ENCODE results near the gene HAUS8.
"Not testable (repeated sequence)": the region's sequence is repeated elsewhere in the genome, so short reads cannot be mapped to it uniquely, and the experiment has no call there.

HAUS8 gene
- 12.6 to 19.2 (median 14.2) reads per million in 4 experiments for total RNA-seq

- peak; percentile 99 for DNase-seq
Measured at GRCh38 chr19:17075035-17075863, at the start of gene HAUS8, which contains the start of gene MYO9B. Gene HAUS8 (minus strand): TSS chr19:17075452. CDS start chr19:17075422, 30 bp downstream. Gene MYO9B (plus strand): TSS chr19:17075777. CDS start chr19:17101718, 25,941 bp downstream.

GRCh38 chr19:17124025-17124424 is 48.8 kb upstream of the HAUS8 start:
- no peak for DNase-seq

- no peak for DNase-seq
Measured at GRCh38 chr19:17123041-17123440, 47.8 kb upstream of the HAUS8 start.

- DNase-seq: no peak
Measured at GRCh38 chr19:17121736-17122293, 46.6 kb upstream of the HAUS8 start.

- DNase-seq: no peak
Measured at GRCh38 chr19:17118957-17119356, 43.7 kb upstream of the HAUS8 start.

- DNase-seq: no peak
Measured at GRCh38 chr19:17116996-17117702, 41.9 kb upstream of the HAUS8 start.

GRCh38 chr19:17114414-17114831 is 39.2 kb upstream of the HAUS8 start:
- no peak for DNase-seq

GRCh38 chr19:17113127-17113785 is 38.0 kb upstream of the HAUS8 start:
- no peak for DNase-seq

- DNase-seq: no peak
Measured at GRCh38 chr19:17112700-17113099, 37.4 kb upstream of the HAUS8 start.

GRCh38 chr19:17112271-17112670 is 37.0 kb upstream of the HAUS8 start:
- DNase-seq: no peak

GRCh38 chr19:17111766-17112165 is 36.5 kb upstream of the HAUS8 start:
- no peak for DNase-seq

- DNase-seq: no peak
Measured at GRCh38 chr19:17110599-17110966, 35.3 kb upstream of the HAUS8 start.

GRCh38 chr19:17109962-17110598 is 34.8 kb upstream of the HAUS8 start:
- DNase-seq: no peak

- no peak for DNase-seq
Measured at GRCh38 chr19:17109300-17109699, 34.0 kb upstream of the HAUS8 start.

- DNase-seq: no peak
Measured at GRCh38 chr19:17108453-17108784, 33.2 kb upstream of the HAUS8 start.

GRCh38 chr19:17107546-17108452 is 32.5 kb upstream of the HAUS8 start:
- no peak for DNase-seq

- DNase-seq: not testable (repeated sequence)
Measured at GRCh38 chr19:17106964-17107363, 31.7 kb upstream of the HAUS8 start.

- no peak for DNase-seq
Measured at GRCh38 chr19:17105556-17105955, 30.3 kb upstream of the HAUS8 start.

- no peak for DNase-seq
Measured at GRCh38 chr19:17104679-17105078, 29.4 kb upstream of the HAUS8 start.

GRCh38 chr19:17103177-17103576 is 27.9 kb upstream of the HAUS8 start:
- no peak for DNase-seq

Data from effector CD8-positive, alpha-beta T cell (primary cell).